BE2C (cell line): ENCODE measurements around the gene ERCC4.

Source experiments
- DNase-seq: peaks from one replicate; pipeline ENCODE4 v3.0.0-alpha.2; 2020
- H3K27me3 ChIP-seq: fragments of 250-450 bp; sonication (Bioruptor Pico); 2 replicates; pipeline ENCODE4 v1.5.1; 2020; ENCODE audit warnings: mild to moderate bottlenecking
- H3K36me3 ChIP-seq: fragments of 250-450 bp; sonication (Bioruptor Pico); 2 replicates; pipeline ENCODE4 v1.5.1; 2020; ENCODE audit warnings: mild to moderate bottlenecking
- H3K4me1 ChIP-seq: fragments of 250-450 bp; sonication (Bioruptor Pico); 2 replicates; pipeline ENCODE4 v1.5.1; 2020
- H3K4me3 ChIP-seq: 2 replicates; pipeline ENCODE4 v1.5.1; 2011; ENCODE audit warnings: low read depth, low read length
- H3K9me3 ChIP-seq: fragments of 250-450 bp; sonication (Bioruptor Pico); 2 replicates; pipeline ENCODE4 v1.5.1; 2020
- TF ChIP-seq, protein P1 (sequence below): IDR thresholded peaks from 2 replicates; pipeline ENCODE4 v1.5.1; 2012; ENCODE audit warnings: mild to moderate bottlenecking, low read depth, low read length

Gene ERCC4

DNA sequence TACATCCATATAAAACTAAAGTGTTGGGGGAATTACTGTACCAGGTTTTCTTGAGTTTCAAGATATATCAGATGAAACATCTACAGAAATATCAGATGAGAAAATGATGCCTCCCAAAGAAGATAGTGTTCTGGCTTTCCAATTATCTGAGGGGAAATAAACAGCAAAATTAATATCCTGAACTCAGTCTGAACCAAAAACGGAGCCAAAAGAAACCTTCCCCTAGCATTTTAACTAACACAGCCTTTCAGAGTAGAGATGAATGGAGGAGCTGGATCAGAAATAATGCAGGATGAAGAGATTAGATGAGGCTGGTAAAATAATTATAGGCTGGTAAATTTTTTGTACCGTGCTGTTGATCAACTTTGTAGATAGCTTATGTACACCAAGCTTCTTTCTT, 16.2 kb downstream of the ERCC4 start:
- Histone ChIP-seq H3K4me1 (peaks cover 9% of the 10 kb centered on the region), H3K9me3 (no peaks in the 10 kb centered on the region), H3K4me3 (no peak overlapping the region), H3K36me3 (peaks cover 19% of the 10 kb centered on the region), H3K27me3 (no peaks in the 10 kb centered on the region)
- no peak for DNase-seq
- TF ChIP-seq, protein P1, sequence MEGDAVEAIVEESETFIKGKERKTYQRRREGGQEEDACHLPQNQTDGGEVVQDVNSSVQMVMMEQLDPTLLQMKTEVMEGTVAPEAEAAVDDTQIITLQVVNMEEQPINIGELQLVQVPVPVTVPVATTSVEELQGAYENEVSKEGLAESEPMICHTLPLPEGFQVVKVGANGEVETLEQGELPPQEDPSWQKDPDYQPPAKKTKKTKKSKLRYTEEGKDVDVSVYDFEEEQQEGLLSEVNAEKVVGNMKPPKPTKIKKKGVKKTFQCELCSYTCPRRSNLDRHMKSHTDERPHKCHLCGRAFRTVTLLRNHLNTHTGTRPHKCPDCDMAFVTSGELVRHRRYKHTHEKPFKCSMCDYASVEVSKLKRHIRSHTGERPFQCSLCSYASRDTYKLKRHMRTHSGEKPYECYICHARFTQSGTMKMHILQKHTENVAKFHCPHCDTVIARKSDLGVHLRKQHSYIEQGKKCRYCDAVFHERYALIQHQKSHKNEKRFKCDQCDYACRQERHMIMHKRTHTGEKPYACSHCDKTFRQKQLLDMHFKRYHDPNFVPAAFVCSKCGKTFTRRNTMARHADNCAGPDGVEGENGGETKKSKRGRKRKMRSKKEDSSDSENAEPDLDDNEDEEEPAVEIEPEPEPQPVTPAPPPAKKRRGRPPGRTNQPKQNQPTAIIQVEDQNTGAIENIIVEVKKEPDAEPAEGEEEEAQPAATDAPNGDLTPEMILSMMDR = no peak

DNA sequence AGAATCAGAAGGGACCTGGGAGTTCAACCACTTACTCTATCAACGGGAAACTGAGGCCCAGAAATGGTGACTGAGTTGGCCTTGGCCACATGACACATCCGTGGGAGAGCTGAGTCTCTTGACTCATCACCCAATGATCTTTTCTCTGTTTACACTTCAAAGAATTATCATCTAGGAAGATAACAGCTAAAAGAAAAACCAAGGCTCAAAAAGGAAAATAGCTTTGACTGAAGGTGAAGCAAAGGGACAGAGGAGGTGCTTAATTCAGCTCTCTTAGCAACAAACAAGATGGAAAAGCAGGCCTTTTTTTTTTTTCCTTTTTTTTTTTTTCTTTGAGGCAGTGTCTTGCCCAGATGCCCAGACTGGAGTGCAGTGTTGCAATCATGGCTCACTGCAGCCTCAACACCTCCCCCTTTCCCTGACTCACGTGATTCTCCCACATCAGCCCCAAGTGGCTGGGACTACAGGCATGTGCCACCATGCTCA, 16.7 kb downstream of the ERCC4 start:
- DNase-seq = no peak
- H3K9me3 ChIP-seq = no peaks in the 10 kb centered on the region
- peaks cover 19% of the 10 kb centered on the region for H3K36me3 ChIP-seq
- H3K27me3 ChIP-seq = no peaks in the 10 kb centered on the region
- no peak overlapping the region for H3K4me3 ChIP-seq
- peaks cover 11% of the 10 kb centered on the region for H3K4me1 ChIP-seq
- TF ChIP-seq, protein P1 = no peak

DNA sequence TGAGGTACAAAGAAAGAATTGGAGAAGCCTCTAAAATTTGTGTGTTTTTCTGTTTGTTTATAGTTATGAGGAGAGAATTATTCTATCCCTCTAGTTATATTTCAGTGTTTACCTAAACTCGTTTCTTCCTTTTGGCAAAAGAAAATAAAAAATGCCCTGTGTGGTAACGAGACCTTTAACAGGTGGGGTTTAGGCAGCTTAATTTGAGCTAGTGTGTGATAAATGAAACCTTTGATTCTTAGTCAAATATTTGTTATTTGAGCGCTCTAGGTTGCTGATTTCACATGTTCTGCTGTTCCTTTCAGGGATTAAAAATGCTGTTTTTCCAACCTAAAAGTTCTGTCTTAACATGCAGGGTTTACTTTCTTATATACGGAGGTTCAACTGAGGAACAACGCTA, 17.5 kb downstream of the ERCC4 start:
- Histone ChIP-seq H3K4me3 (no peak overlapping the region), H3K4me1 (peaks cover 11% of the 10 kb centered on the region), H3K27me3 (no peaks in the 10 kb centered on the region), H3K36me3 (peaks cover 19% of the 10 kb centered on the region), H3K9me3 (no peaks in the 10 kb centered on the region)
- no peak for DNase-seq
- TF ChIP-seq, protein P1 = no peak

DNA sequence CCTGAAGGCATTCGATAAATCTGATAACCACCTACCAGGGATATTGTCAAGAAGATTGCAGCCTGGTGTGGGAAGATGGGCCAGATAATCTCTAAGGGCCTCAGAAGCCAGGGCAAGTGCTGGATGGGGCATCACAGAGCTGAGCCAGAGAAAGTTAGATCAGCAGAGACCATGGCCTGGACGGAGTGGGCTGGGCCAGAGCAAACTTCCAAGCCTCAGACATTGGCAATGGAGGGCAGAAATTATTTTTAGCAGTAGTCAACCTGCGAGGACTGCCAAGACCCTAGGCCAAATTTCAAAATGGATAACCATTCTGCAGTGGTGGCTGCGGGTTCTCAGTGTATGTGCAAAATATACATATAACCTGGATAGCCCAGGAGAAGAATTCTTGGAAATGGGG, 18.5 kb downstream of the ERCC4 start:
- DNase-seq = no peak
- Histone ChIP-seq H3K27me3 (no peaks in the 10 kb centered on the region), H3K9me3 (no peaks in the 10 kb centered on the region), H3K36me3 (peaks cover 19% of the 10 kb centered on the region), H3K4me3 (no peak overlapping the region), H3K4me1 (peaks cover 11% of the 10 kb centered on the region)
- TF ChIP-seq, protein P1 = no peak

DNA sequence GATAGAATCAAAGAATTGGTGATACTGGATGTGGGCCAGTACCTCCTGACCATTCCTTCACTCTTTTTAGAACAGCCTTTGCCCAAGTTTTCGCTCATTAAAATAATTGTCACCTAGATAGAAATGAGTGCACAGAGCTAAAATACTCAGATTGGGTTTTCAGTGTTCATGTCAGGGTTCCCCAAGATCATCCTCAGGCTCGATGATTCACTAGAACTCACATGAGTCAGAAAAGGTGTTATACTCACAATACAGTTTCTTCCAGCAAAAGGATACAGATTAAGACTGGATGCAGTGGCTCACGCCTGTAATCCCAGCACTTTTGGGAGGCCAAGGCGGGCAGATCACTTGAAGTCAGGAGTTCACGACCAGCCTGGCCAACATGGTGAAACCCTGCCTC, 19.9 kb downstream of the ERCC4 start:
- DNase-seq = no peak
- Histone ChIP-seq H3K36me3 (peaks cover 13% of the 10 kb centered on the region), H3K4me3 (no peak overlapping the region), H3K9me3 (no peaks in the 10 kb centered on the region), H3K27me3 (no peaks in the 10 kb centered on the region), H3K4me1 (peaks cover 11% of the 10 kb centered on the region)
- TF ChIP-seq, protein P1 = no peak

DNA sequence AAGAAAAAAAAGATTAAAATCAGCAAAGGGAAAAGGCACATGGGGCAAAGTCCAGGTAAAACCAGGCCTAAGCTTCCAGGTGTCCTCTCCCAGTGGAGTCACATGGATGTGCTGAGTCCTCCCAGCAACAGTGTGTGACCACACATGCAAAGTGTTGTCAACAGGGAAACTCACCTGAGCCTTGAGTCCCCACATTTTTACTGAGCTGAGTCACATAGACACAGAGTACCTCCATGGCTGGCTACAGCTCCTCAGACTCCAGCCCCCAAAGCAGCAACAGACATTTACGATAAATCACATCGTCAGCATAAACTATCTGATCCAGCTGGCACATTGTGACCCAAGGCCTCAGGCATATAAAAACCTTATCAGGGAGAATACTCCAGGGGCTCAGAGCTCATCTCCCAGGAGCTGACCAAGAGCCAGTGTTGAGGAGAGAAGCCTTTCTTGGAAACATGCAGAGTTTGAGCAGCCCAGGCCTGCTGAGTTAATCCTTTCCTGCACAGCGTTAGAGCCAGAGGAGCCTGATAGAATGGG, 20.5 kb downstream of the ERCC4 start:
- H3K27me3 ChIP-seq = no peaks in the 10 kb centered on the region
- TF ChIP-seq, protein P1 = no peak
- no peak overlapping the region for H3K4me3 ChIP-seq
- H3K9me3 ChIP-seq = no peaks in the 10 kb centered on the region
- H3K36me3 ChIP-seq = peaks cover 12% of the 10 kb centered on the region
- H3K4me1 ChIP-seq = peaks cover 11% of the 10 kb centered on the region
- DNase-seq = peak; percentile 55
